Retinal pigment epithelial cell (primary cell): ENCODE results near the gene CPSF4.
A peak's percentile ranks its signal among the peaks of the same experiment; 100 is the strongest.

Experiments used
- DNase-seq: peaks from one replicate; pipeline ENCODE4 v3.0.0-alpha.2; 2010; ENCODE audit warnings: low read depth
- H3K4me3 ChIP-seq: 2 replicates; pipeline ENCODE4 v1.5.1; 2011; ENCODE audit warnings: mild to moderate bottlenecking, low read length, control low read depth, moderate library complexity
- TF ChIP-seq, protein P1 (sequence below): conservative IDR thresholded peaks from 2 replicates; pipeline ENCODE4 v1.5.1; 2011; ENCODE audit warnings: low read depth, low read length, control low read depth, inconsistent platforms

Gene CPSF4

DNA sequence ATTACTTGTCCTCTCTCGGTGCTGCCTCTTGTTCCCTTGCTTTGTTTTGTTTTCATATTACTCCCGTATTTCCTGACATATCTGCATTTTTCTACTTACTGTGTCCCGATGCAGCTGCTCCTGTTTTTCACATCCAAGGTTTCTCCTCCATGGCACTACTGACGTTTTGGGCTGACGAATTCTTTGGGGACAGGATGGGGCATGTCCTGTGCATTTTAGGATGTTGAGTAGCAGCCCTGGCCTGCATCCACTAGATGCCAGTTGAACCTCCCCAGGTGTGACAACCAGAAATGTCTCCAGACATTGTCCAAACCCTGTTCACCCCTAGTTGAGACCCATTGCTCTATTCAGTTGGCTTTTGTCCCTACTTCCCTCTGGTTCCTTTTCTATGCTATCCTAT, 46.4 kb downstream of the CPSF4 start:
- no peak for DNase-seq
- H3K4me3 ChIP-seq: no peak overlapping the region
- TF ChIP-seq, protein P1, sequence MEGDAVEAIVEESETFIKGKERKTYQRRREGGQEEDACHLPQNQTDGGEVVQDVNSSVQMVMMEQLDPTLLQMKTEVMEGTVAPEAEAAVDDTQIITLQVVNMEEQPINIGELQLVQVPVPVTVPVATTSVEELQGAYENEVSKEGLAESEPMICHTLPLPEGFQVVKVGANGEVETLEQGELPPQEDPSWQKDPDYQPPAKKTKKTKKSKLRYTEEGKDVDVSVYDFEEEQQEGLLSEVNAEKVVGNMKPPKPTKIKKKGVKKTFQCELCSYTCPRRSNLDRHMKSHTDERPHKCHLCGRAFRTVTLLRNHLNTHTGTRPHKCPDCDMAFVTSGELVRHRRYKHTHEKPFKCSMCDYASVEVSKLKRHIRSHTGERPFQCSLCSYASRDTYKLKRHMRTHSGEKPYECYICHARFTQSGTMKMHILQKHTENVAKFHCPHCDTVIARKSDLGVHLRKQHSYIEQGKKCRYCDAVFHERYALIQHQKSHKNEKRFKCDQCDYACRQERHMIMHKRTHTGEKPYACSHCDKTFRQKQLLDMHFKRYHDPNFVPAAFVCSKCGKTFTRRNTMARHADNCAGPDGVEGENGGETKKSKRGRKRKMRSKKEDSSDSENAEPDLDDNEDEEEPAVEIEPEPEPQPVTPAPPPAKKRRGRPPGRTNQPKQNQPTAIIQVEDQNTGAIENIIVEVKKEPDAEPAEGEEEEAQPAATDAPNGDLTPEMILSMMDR: no peak

DNA sequence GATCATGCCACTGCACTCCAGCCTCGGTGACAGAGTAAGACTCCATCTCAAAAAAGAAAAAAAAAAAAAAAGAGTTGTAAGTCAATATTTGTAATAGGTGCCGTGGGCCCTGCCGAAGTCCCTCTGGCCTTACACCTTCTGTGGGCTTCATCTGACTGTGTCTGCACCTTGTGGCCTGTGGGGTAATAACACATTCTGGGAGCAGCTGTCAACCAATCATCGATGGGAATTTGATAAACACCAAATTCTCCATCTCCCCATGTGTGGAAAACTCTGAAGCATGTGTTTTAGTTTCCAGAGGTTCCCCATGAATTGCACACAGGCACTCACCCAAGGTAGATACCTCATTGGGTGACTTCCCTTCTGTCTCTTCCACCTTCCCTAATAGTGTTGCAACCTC, 50.5 kb downstream of the CPSF4 start:
- TF ChIP-seq, protein P1: no peak
- DNase-seq: no peak
- H3K4me3 ChIP-seq: no peak overlapping the region

DNA sequence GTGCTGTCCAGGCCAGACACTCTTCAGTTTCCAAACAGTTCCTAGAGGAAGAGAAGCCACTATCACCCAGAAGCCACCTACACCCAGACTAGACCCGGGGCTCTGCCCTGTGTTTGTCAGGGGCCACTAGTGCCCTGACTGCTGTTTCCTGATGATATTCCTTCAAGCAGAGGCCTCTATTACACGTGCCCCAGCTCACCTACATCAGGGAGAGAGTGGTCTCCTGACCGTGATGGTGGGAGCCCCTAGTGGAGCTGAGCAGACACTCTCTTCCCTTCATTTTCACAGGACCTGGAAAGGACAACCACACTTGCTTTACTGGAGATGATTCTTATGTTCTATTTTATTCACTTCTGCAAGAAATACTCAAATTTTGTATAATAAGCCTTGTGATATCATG, 52.1 kb downstream of the CPSF4 start:
- TF ChIP-seq, protein P1: no peak
- DNase-seq: no peak
- no peak overlapping the region for H3K4me3 ChIP-seq

DNA sequence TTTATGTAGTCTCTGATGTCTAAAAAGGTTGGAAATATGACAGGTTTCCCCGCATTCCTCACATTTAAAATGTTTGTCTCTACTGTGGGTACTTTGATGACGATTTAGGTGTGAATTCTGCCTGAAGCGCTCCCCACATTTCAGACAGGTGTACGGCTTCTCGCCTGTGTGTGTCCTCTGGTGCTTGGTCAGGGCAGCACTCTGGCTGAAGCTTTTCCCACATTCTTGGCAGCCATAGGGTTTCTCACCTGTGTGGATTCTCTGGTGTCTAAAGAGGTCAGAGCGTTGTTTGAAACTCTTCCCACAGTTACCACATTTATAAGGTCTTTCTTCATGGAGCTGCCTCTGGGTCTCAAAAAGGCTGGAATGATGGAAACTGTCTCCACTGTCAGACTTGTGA, 55.1 kb downstream of the CPSF4 start:
- TF ChIP-seq, protein P1: no peak
- H3K4me3 ChIP-seq: no peak overlapping the region

DNA sequence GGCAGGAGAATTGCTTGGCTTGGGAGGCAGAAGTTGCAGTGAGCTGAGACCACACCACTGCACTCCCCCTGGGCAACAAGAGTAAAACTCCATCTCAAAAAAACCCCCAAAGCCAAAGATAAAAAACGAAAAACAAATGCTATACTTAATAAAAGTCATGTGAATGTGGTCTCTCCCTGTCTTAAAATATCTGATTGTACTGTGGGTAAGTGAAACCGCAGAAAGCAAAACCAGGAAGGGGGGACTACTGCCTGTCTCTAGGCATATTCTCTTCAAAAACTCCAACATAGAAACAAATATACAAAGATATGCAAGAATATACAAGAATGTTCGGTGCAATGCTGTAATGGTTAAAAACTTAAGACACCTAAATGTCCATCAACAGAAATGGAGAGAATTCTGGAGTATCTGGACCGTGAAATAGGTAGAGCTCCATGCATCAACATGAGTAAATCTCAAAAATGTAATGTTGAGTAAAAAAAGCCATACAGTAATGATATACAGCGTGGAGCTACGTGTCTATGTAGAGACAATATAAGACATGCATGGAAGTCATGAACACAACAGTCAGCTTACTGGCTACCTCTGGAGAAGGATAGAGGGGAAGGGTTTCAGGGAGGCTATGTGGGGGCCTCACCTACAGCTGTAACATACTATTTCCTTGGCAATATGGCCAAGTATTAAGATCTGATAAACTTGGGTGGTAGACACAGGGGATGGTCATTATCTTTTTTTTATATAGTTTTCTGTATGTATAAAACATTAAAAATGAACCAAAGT, 59.2 kb downstream of the CPSF4 start:
- DNase-seq: no peak
- TF ChIP-seq, protein P1: no peak
- peak overlapping the region; percentile 97 for H3K4me3 ChIP-seq

More for the DNA sequence above, 55.1 kb downstream of the CPSF4 start:
- DNase-seq: no peak

DNA sequence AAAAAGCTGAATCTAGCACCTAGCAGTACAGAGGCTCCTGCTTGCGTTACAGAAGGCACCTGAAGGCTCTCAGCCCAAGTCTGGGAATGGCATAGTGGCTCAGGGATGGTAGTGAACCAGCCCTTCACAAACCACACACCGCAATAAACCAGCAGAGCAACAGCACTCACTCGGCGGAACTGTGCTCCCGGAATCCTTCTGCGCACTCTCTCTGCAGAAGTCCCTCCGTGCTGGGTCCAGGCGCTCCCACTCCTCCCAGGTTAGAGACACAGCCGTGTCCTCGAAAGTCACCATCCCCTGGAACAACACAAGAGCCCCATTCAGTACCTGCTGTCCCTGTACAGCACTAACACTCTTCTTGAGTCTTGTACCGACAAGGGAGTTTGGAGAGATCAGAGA, 59.8 kb downstream of the CPSF4 start:
- DNase-seq: no peak
- TF ChIP-seq, protein P1: no peak
- H3K4me3 ChIP-seq: peak overlapping the region; percentile 97

DNA sequence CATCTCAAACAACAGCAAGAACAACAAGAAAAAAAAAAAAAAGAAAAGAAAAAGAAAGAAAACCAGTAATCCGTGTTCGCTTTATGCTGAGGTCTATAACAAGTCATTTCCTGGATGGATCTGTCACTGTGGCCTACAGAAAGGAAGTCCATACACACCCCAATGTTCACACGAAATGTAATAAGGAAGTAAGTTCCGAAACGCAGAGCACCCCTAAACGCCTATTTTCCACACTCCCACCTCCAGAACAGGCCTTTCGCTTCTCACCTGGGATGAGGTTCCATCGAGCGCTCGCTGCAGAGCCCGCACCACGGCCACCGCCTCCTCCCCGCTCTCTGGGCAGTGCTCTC, 60.6 kb downstream of the CPSF4 start:
- TF ChIP-seq, protein P1: no peak
- peak overlapping the region; percentile 97 for H3K4me3 ChIP-seq
- DNase-seq: no peak
